GM12801 (cell line): ENCODE results near the gene ROBO1.

Experiments used
- CTCF ChIP-seq: IDR thresholded peaks from one replicate; pipeline ENCODE4 v1.5.1; 2011; ENCODE audit warnings: control low read depth; ENCODE audit not compliant: insufficient read length; ENCODE audit errors: extremely low read depth

The ROBO1 gene

GRCh38 chr3:79011821-79012529 lies 755.8 kb downstream of the ROBO1 start:
- TF ChIP-seq CTCF: no peak

- TF ChIP-seq CTCF: no peak
These were observed 757.9 kb downstream of the ROBO1 start for GRCh38 chr3:79009861-79010260.

GRCh38 chr3:79006077-79006476 lies 761.7 kb downstream of the ROBO1 start:
- no peak for TF ChIP-seq CTCF

GRCh38 chr3:79005084-79005483 lies 762.7 kb downstream of the ROBO1 start:
- TF ChIP-seq CTCF: no peak

- TF ChIP-seq CTCF: no peak
These were observed 763.8 kb downstream of the ROBO1 start for GRCh38 chr3:79003994-79004393.

GRCh38 chr3:79002465-79003372 lies 765.1 kb downstream of the ROBO1 start:
- no peak for TF ChIP-seq CTCF

GRCh38 chr3:79001255-79001654 lies 766.5 kb downstream of the ROBO1 start:
- TF ChIP-seq CTCF: no peak
